A549 treated with RU486 at 1 μM for 4 hours (cell line): ENCODE data around the gene WDR5. TPM values are rescaled to one million over a fixed set of nuclear protein-coding genes. Genes with fewer than 3 reads are reported as not detected.

Source experiments
- total RNA-seq: library from RNA; stranded (reverse); fragments of 200-300 nt; extraction: Qiagen RNA extraction; gene quantifications from 5 replicates; pipeline ENCODE4 v1.2.3, GENCODE V29; 2022; ENCODE audit warnings: low read depth

The WDR5 gene
- total RNA-seq, result 54.0 to 64.8 TPM (median 61.9 TPM) in 5 replicates

GRCh38 chr9:134135343-134136117 lies at the start of gene WDR5:
TSS of gene WDR5 (plus strand) at chr9:134136082. CDS start at chr9:134139878, 3,796 bp downstream.

Other genes starting within 250 kb of the WDR5 start
- gene VAV2, start 143.8 kb upstream of the WDR5 start, total RNA-seq, result 33.3 to 44.1 TPM (median 39.3 TPM) in 5 replicates
- gene BRD3OS, start 110.6 kb upstream of the WDR5 start, total RNA-seq, result 13.8 to 20.9 TPM (median 17.5 TPM) in 5 replicates
- 11.4 to 22.7 TPM (median 21.3 TPM) in 5 replicates for gene BRD3, start 68.1 kb upstream of the WDR5 start, total RNA-seq
- gene RNU6ATAC, start 28.5 kb downstream of the WDR5 start, total RNA-seq, result not detected in 5 replicates
- 23.1 to 37.8 TPM (median 32.3 TPM) in 5 replicates for gene RXRA, start 190.4 kb downstream of the WDR5 start, total RNA-seq